Right cardiac atrium (tissue), 5 donors: ENCODE data around the gene TTLL11. TPM values are rescaled to one million over a fixed set of nuclear protein-coding genes. Genes with fewer than 3 reads are reported as not detected.
A peak's percentile ranks its signal among the peaks of the same experiment; 100 is the strongest.

Experiments used
- ATAC-seq, 2 donors: fragments of 200-7000 bp; cut with Tn5 transposase; one replicate each; pipeline versions ENCODE4 v1.8.0 to v1.9.1; 2020; ENCODE audit warnings: moderate library complexity in 2 of 2, mild to moderate bottlenecking in 1 of 2
- DNase-seq, 3 donors: peaks; one replicate each; pipeline ENCODE4 v3.0.0-alpha.2; 2020
- H3K27ac ChIP-seq: one replicate; pipeline ENCODE4 v1.5.1; 2013; ENCODE audit warnings: mild to moderate bottlenecking, low read length, control low read depth, moderate library complexity
- H3K27me3 ChIP-seq: one replicate; pipeline ENCODE4 v1.6.1; 2013; ENCODE audit not compliant: control insufficient read depth, insufficient read depth
- H3K4me1 ChIP-seq: one replicate; pipeline ENCODE4 v1.6.1; 2013; ENCODE audit warnings: low read length; ENCODE audit not compliant: control insufficient read depth, insufficient read depth
- H3K4me3 ChIP-seq: one replicate; pipeline ENCODE4 v1.5.1; 2013; ENCODE audit warnings: low read length, control low read depth
- H3K9me3 ChIP-seq: one replicate; pipeline ENCODE4 v1.6.1; 2013; ENCODE audit warnings: low read length; ENCODE audit not compliant: control insufficient read depth
- WGBS: extraction: QIAGEN DNeasy Blood & Tissue Kit; methylation state at CpG from one replicate; pipeline ENCODE4 v1.1.7; 2013; 5-methylcytosine and 5-hydroxymethylcytosine counted together
- intact Hi-C, 4 donors: fragments of 100-400 bp; cut with DNase I; formaldehyde crosslinking; loops; one replicate each; pipeline versions ENCODE4 v1.11.0 to v1.14.0; 2022 to 2023
- microRNA-seq, 2 donors: library from miRNA; unstranded; fragments of <30 nt; microRNA quantifications; one replicate each; pipeline ENCODE4 v1.2.0, GENCODE V29; 2020 to 2021
- polyA plus RNA-seq: library from polyadenylated mRNA; stranded (reverse); fragments of 200-250 nt; gene quantifications from one replicate; pipeline ENCODE4 v1.2.3, GENCODE V29; 2013
- total RNA-seq, 4 donors: library from RNA; stranded (reverse); fragmentation: NEBNext Ultra II Directional; extraction: Animal tissue kit (Norgen Biotek cat#: 25700); gene quantifications; one replicate each; pipeline ENCODE4 v1.2.1, GENCODE V29; 2021
- donor health status: healthy with polysubstance abuse.
- donor health status: DM: no; HTN: yes; CAD: no.
- donor health status: DM: no; HTN: no; CAD: no.
- donor health status: DM: no; HTN: yes; CAD: no; lungs with severe emphysema.
- donor health status: DM: yes; HTN: yes; CAD: no.

TTLL11 gene
- total and polyA plus RNA-seq, 5 donors, result 3.4 to 8.6 (median 5.7) TPM

DNA sequence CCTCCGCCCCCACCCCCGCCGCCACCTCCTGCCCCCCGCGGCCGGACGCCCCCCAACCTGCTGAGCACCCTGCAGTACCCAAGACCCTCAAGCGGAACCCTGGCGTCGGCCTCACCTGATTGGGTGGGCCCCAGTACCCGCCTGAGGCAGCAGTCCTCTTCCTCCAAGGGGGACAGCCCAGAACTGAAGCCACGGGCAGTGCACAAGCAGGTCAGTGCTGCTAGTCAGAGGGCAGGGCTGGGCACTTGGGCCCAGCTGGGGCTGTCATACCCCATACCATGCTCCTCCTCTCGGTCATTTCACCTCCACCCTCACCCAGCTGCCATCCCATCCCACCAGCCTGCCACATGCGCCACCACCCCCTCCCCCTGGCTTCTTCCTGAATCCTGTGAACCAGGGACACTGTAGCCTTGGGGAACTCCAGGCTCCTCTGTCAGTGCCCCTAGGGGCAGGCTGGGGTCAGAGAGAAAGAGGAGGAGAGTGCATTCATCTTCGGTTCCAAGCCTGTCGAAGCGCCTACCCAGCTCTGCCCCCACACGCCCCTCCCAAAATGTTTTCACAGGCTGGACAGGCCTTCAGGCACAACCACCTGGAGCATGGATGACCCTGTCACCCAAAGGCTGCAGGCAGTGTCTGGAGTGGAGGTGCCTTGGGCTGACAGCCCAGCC, 319.7 kb downstream of the TTLL11 start:
- Histone ChIP-seq H3K4me1 (no peaks in the 10 kb centered on the region), H3K4me3 (no peak overlapping the region), H3K27me3 (no peaks in the 10 kb centered on the region), H3K9me3 (no peaks in the 10 kb centered on the region), H3K27ac (no peak overlapping the region)
- 91% methylated on average over 18 of the region's 18 CpGs for WGBS
- ATAC-seq, result no peak
- DNase-seq, result no peak
- intact Hi-C loops, result loop anchor here in 1 of 4 donors (10.0 kb wide), 2 partner anchors 61 to 79 kb away; no protein-coding TSS in a partner anchor

- peak; percentile 65 to 78 (median 75) for DNase-seq
- H3K27ac ChIP-seq, result no peak overlapping the region
- H3K9me3 ChIP-seq, result no peaks in the 10 kb centered on the region
- intact Hi-C loops, result loop anchor here in 1 of 4 donors (10.0 kb wide), 2 partner anchors 62 to 78 kb away; no protein-coding TSS in a partner anchor
- ATAC-seq, result peak; percentile 57 to 66
- no peak overlapping the region for H3K4me3 ChIP-seq
- H3K4me1 ChIP-seq, result no peaks in the 10 kb centered on the region
- H3K27me3 ChIP-seq, result no peaks in the 10 kb centered on the region
- 85% methylated on average over 45 of the region's 45 CpGs for WGBS
These were observed 320.4 kb downstream of the TTLL11 start for GRCh38 chr9:121772600-121773285.

Small RNA genes within 50 kb of the gene (microRNA-seq; reads per million reads assigned to microRNA genes)
- 0 reads per million in 2 donors for gene MIR4478

Other genes with a start within 250 kb of the TTLL11 start
- 100 to 1,000 TPM; 210 to 307 (median 265) TPM for gene NDUFA8, start 66.5 kb upstream of the TTLL11 start, total RNA-seq
- gene NDUFA8, start 66.5 kb upstream of the TTLL11 start, polyA plus RNA-seq, result 683 TPM
- not detected for gene MORN5, start 66.6 kb upstream of the TTLL11 start, total RNA-seq
- 0.25 TPM for gene MORN5, start 66.6 kb upstream of the TTLL11 start, polyA plus RNA-seq
- gene LHX6, start 135.6 kb upstream of the TTLL11 start, total RNA-seq, result 1 to 10 TPM; 1.2 to 6.4 (median 1.8) TPM
- 2.9 TPM for gene LHX6, start 135.6 kb upstream of the TTLL11 start, polyA plus RNA-seq
- gene RBM18, start 171.5 kb upstream of the TTLL11 start, total RNA-seq, result 10 to 100 TPM; 30.4 to 36.2 (median 33.2) TPM
- 13.8 TPM for gene RBM18, start 171.5 kb upstream of the TTLL11 start, polyA plus RNA-seq
- 10 to 100 TPM; 24.9 to 33.8 (median 28.7) TPM for gene MRRF, start 171.6 kb upstream of the TTLL11 start, total RNA-seq
- 23.1 TPM for gene MRRF, start 171.6 kb upstream of the TTLL11 start, polyA plus RNA-seq